Measurements from ENCODE around the gene COL4A1.

GRCh38 chr13:110155072-110155471 is 151.9 kb downstream of the COL4A1 start:
- TF ChIP-seq SUZ12 (IDR thresholded peaks at IDR 0.05; ENCODE audit: extremely low read depth, insufficient read depth, insufficient read length) (no peak), ZNF274 (IDR thresholded peaks at IDR 0.05; ENCODE audit: low read depth, low read length) (no peak), YY1 (IDR thresholded peaks at IDR 0.05; ENCODE audit: insufficient read depth, insufficient read length) (no peak)
